Right atrium auricular region (tissue), 2 donors: Measurements from ENCODE around the gene GINM1. TPM values are rescaled to one million over a fixed set of nuclear protein-coding genes. Genes with fewer than 3 reads are reported as not detected.

Experiments
- DNase-seq: peaks from one replicate; pipeline ENCODE4 v3.0.0-alpha.2; 2019; ENCODE audit warnings: low spot score
- H3K27ac ChIP-seq, 2 donors: fragments of 200-600 bp; sonication (generic); 1 replicate in 1 of 2; 2 replicates in 1 of 2; pipeline ENCODE4 v1.5.1; 2016 to 2019
- H3K27me3 ChIP-seq, 2 donors: fragments of 200-600 bp; sonication (generic); one replicate each; pipeline versions ENCODE4 v1.5.1 to v1.6.0; 2017 to 2019
- H3K36me3 ChIP-seq: fragments of 200-600 bp; sonication (generic); one replicate; pipeline ENCODE4 v1.5.1; 2016
- H3K4me1 ChIP-seq, 2 donors: fragments of 200-600 bp; sonication (generic); one replicate each; pipeline versions ENCODE4 v1.5.1 to v1.6.0; 2017 to 2019
- H3K4me3 ChIP-seq, 2 donors: fragments of 200-600 bp; sonication (generic); 1 replicate in 1 of 2; 2 replicates in 1 of 2; pipeline ENCODE4 v1.5.1; 2017 to 2019; ENCODE audit warnings: mild to moderate bottlenecking in 1 of 2, moderate library complexity in 1 of 2
- H3K9me3 ChIP-seq, 2 donors: fragments of 200-600 bp; sonication (generic); one replicate each; pipeline ENCODE4 v1.5.1; 2019
- CTCF ChIP-seq, 2 donors: fragments of 200-600 bp; sonication (generic); IDR thresholded peaks; one replicate each; pipeline ENCODE4 v1.5.1; 2019; ENCODE audit warnings: antibody characterized with exemption in 2 of 2
- total RNA-seq, 2 donors: library from RNA; depleted of rRNA; stranded (reverse); fragments of >200 nt; gene quantifications; one replicate each; pipeline ENCODE4 v1.1.0, GENCODE V29; 2016

The GINM1 gene
- total RNA-seq, 2 donors from 2014 or later, result 45.5 to 54.9 TPM

DNA sequence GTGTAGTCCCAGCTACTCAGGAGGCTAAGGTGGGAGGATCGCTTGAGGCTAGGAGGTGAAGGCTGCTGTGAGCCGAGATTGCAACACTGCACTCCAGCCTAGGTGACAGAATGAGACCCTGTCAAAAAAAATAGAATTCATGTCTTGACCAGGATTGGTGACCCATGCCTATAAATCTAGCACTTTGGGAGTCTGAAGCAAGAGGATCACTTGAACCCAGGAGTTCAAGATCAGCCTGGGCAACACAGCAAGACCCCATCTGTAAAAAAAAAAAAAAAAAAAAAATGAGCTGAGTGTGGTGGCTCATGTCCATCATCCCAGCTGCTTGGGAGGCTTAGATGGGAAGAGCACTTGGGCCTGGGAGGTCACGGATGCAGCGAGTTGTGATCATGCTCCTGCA lies 34.3 kb downstream of the GINM1 start:
- no peaks in the 10 kb centered on the region for H3K9me3 ChIP-seq
- no peaks in the 10 kb centered on the region for H3K4me1 ChIP-seq
- no peaks in the 10 kb centered on the region for H3K27me3 ChIP-seq
- peaks cover 41% of the 10 kb centered on the region for H3K36me3 ChIP-seq
- DNase-seq, result no peak
- TF ChIP-seq CTCF (IDR thresholded peaks at IDR 0.05), result no peak
- no peak overlapping the region for H3K4me3 ChIP-seq
- H3K27ac ChIP-seq, result no peak overlapping the region

- Histone ChIP-seq H3K27me3 (no peaks in the 10 kb centered on the region), H3K36me3 (peaks cover 8% of the 10 kb centered on the region), H3K4me3 (no peak overlapping the region), H3K4me1 (no peaks in the 10 kb centered on the region), H3K27ac (no peak overlapping the region), H3K9me3 (no peaks in the 10 kb centered on the region)
- no peak for DNase-seq
- no peak for TF ChIP-seq CTCF (IDR thresholded peaks at IDR 0.05)
These were observed 42.3 kb downstream of the GINM1 start for GRCh38 chr6:149608381-149608982.

DNA sequence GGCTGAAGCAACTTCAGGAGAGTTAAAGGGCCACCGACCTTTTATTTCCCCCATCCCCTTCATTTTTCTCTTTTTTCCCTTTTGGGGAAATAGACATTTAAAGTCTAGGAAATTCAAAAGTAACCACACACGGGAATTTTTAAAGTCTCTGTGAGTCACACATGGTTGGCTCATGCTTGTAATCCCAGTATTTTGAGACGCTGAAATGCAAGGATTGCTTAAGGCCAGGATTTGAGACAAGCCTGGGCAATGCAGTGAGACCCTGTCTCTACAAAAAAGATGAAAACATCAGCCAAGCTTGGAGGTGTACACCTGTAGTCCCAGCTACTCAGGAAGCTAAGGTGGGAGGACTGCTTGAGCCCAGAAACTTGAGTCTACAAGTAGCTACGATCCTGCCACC lies 48.2 kb downstream of the GINM1 start:
- Histone ChIP-seq H3K4me3 (no peak overlapping the region), H3K36me3 (no peaks in the 10 kb centered on the region), H3K9me3 (no peaks in the 10 kb centered on the region), H3K27me3 (no peaks in the 10 kb centered on the region), H3K27ac (no peak overlapping the region), H3K4me1 (peaks cover 0 to 7% of the 10 kb centered on the region in 2 donors)
- no peak for TF ChIP-seq CTCF (IDR thresholded peaks at IDR 0.05)
- no peak for DNase-seq

DNA sequence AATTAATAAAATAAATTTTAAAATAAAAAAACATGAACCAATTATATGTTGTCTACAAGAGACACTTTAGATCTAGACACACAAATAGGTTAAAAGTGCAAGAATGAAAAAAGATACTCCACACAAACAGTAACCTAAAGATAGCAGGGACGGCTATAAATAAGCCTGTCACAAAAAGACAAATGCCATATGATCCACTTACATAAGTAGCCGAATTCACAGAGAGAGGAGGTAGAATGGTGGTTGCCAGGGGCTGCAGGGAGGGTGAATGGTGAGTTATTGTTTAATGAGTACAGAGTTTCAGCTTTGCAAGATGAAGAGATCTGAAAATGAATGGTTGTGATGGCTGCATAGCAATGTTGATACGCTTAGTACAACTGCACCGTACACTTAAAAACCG lies 49.6 kb downstream of the GINM1 start:
- H3K4me1 ChIP-seq, result peaks cover 0 to 7% of the 10 kb centered on the region in 2 donors
- H3K4me3 ChIP-seq, result no peak overlapping the region
- H3K27ac ChIP-seq, result no peak overlapping the region
- no peak for DNase-seq
- no peaks in the 10 kb centered on the region for H3K9me3 ChIP-seq
- TF ChIP-seq CTCF (IDR thresholded peaks at IDR 0.05), result no peak
- H3K27me3 ChIP-seq, result no peaks in the 10 kb centered on the region
- peaks cover 12% of the 10 kb centered on the region for H3K36me3 ChIP-seq

- no peaks in the 10 kb centered on the region for H3K4me1 ChIP-seq
- DNase-seq, result no peak
- no peaks in the 10 kb centered on the region for H3K9me3 ChIP-seq
- H3K4me3 ChIP-seq, result no peak overlapping the region
- H3K27me3 ChIP-seq, result no peaks in the 10 kb centered on the region
- TF ChIP-seq CTCF (IDR thresholded peaks at IDR 0.05), result no peak
- peaks cover 20% of the 10 kb centered on the region for H3K36me3 ChIP-seq
- H3K27ac ChIP-seq, result no peak overlapping the region
These were observed 61.5 kb downstream of the GINM1 start for GRCh38 chr6:149627672-149628071.

GRCh38 chr6:149628875-149629510 lies 62.8 kb downstream of the GINM1 start:
- H3K36me3 ChIP-seq, result peaks cover 15% of the 10 kb centered on the region
- H3K27me3 ChIP-seq, result no peaks in the 10 kb centered on the region
- no peaks in the 10 kb centered on the region for H3K9me3 ChIP-seq
- DNase-seq, result no peak
- no peak overlapping the region for H3K4me3 ChIP-seq
- no peak overlapping the region for H3K27ac ChIP-seq
- no peak for TF ChIP-seq CTCF (IDR thresholded peaks at IDR 0.05)
- H3K4me1 ChIP-seq, result no peaks in the 10 kb centered on the region
